ENCODE measurements around the gene ELL2. TPM values are rescaled to one million over a fixed set of nuclear protein-coding genes. Genes with fewer than 3 reads are reported as not detected.

The ELL2 gene
- total and polyA plus RNA-seq, 2 of the 13 experiments (the other 11 are each of a cell fraction or from before 2014, with no cell fraction given), result 78.9 to 97.1 TPM

DNA sequence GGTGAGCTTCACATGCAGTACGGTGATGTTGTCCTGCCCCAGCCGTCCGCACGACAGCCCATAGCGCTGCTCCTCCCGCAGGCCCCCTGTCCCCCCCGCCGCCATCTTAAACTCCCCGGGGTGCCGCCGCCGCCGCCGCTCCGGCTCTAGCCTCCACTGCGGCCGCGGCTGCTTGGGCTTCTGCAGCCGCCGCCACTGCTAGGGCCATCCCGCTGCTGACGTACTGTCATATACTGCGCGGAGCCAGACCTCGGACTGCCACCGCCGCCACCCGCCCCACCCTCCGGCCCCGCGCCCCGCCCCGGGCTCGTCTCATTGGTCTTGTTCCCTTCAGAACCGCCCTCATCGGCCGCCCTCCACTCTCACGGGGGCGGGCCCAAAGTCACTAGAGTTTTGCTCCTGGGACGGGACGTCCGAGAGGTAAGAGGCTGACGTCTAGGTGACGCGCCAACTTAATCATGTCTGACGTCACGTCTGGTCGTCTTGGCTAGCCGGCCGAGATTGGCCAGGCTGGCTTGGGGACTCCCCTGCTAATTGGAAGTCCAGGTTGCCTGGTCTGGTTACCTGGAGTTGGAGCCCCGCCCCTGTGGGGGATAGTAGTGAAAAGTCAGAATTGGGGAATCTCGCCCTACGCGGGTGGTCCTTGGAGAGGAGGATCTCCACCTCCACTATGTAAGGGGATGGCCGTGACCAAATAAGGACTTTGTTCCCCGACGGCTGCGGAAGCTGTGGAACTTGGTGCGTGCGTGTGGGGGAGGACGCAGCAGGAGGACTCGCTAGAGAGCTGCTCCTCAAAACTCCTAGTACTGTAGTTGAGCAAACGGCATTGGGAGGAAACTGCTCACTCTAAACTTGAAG, at the start of gene ELL2 (continued):
- TF ChIP-seq ZNF451 (CRISPR knock-in tag; IDR thresholded peaks at IDR 0.05), result 0 out of 2 replicates have a peak, but pooled peaks have one; percentile 30
- peak; percentile 77 for TF ChIP-seq ZNF605 (CRISPR knock-in tag; IDR thresholded peaks at IDR 0.05)
- TF ChIP-seq, protein P1, sequence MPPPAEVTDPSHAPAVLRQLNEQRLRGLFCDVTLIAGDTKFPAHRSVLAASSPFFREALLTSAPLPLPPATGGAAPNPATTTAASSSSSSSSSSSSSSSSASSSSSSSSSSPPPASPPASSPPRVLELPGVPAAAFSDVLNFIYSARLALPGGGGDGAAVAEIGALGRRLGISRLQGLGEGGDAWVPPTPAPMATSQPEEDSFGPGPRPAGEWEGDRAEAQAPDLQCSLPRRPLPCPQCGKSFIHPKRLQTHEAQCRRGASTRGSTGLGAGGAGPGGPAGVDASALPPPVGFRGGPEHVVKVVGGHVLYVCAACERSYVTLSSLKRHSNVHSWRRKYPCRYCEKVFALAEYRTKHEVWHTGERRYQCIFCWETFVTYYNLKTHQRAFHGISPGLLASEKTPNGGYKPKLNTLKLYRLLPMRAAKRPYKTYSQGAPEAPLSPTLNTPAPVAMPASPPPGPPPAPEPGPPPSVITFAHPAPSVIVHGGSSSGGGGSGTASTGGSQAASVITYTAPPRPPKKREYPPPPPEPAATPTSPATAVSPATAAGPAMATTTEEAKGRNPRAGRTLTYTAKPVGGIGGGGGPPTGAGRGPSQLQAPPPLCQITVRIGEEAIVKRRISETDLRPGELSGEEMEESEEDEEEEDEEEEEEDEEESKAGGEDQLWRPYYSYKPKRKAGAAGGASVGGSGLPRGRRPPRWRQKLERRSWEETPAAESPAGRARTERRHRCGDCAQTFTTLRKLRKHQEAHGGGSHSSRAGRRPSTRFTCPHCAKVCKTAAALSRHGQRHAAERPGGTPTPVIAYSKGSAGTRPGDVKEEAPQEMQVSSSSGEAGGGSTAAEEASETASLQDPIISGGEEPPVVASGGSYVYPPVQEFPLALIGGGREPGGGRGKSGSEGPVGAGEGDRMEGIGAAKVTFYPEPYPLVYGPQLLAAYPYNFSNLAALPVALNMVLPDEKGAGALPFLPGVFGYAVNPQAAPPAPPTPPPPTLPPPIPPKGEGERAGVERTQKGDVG (CRISPR knock-in tag; IDR thresholded peaks at IDR 0.05; ENCODE audit: borderline replicate concordance), result no peak
- TF ChIP-seq, protein P2, sequence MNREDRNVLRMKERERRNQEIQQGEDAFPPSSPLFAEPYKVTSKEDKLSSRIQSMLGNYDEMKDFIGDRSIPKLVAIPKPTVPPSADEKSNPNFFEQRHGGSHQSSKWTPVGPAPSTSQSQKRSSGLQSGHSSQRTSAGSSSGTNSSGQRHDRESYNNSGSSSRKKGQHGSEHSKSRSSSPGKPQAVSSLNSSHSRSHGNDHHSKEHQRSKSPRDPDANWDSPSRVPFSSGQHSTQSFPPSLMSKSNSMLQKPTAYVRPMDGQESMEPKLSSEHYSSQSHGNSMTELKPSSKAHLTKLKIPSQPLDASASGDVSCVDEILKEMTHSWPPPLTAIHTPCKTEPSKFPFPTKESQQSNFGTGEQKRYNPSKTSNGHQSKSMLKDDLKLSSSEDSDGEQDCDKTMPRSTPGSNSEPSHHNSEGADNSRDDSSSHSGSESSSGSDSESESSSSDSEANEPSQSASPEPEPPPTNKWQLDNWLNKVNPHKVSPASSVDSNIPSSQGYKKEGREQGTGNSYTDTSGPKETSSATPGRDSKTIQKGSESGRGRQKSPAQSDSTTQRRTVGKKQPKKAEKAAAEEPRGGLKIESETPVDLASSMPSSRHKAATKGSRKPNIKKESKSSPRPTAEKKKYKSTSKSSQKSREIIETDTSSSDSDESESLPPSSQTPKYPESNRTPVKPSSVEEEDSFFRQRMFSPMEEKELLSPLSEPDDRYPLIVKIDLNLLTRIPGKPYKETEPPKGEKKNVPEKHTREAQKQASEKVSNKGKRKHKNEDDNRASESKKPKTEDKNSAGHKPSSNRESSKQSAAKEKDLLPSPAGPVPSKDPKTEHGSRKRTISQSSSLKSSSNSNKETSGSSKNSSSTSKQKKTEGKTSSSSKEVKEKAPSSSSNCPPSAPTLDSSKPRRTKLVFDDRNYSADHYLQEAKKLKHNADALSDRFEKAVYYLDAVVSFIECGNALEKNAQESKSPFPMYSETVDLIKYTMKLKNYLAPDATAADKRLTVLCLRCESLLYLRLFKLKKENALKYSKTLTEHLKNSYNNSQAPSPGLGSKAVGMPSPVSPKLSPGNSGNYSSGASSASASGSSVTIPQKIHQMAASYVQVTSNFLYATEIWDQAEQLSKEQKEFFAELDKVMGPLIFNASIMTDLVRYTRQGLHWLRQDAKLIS (CRISPR knock-in tag; IDR thresholded peaks at IDR 0.05), result 0 out of 2 replicates have a peak, but pooled peaks have one; percentile 27
- 0 out of 2 replicates have a peak, but pooled peaks have one; percentile 57 for TF ChIP-seq CHD4 (IDR thresholded peaks at IDR 0.05; ENCODE audit: borderline replicate concordance, low read length)
- TF ChIP-seq, protein P3, sequence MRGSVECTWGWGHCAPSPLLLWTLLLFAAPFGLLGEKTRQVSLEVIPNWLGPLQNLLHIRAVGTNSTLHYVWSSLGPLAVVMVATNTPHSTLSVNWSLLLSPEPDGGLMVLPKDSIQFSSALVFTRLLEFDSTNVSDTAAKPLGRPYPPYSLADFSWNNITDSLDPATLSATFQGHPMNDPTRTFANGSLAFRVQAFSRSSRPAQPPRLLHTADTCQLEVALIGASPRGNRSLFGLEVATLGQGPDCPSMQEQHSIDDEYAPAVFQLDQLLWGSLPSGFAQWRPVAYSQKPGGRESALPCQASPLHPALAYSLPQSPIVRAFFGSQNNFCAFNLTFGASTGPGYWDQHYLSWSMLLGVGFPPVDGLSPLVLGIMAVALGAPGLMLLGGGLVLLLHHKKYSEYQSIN (CRISPR knock-in tag; IDR thresholded peaks at IDR 0.05; ENCODE audit: borderline replicate concordance), result no peak
- TF ChIP-seq ZNF350 (CRISPR knock-in tag; IDR thresholded peaks at IDR 0.05; ENCODE audit: borderline replicate concordance, low read depth), result peak; percentile 72
- TF ChIP-seq ZFAT (CRISPR knock-in tag; conservative IDR thresholded peaks at IDR 0.05), result no peak
- peak; percentile 75 for TF ChIP-seq ARNT2 (CRISPR knock-in tag; IDR thresholded peaks at IDR 0.05; ENCODE audit: low read depth)
- TF ChIP-seq, protein P4, sequence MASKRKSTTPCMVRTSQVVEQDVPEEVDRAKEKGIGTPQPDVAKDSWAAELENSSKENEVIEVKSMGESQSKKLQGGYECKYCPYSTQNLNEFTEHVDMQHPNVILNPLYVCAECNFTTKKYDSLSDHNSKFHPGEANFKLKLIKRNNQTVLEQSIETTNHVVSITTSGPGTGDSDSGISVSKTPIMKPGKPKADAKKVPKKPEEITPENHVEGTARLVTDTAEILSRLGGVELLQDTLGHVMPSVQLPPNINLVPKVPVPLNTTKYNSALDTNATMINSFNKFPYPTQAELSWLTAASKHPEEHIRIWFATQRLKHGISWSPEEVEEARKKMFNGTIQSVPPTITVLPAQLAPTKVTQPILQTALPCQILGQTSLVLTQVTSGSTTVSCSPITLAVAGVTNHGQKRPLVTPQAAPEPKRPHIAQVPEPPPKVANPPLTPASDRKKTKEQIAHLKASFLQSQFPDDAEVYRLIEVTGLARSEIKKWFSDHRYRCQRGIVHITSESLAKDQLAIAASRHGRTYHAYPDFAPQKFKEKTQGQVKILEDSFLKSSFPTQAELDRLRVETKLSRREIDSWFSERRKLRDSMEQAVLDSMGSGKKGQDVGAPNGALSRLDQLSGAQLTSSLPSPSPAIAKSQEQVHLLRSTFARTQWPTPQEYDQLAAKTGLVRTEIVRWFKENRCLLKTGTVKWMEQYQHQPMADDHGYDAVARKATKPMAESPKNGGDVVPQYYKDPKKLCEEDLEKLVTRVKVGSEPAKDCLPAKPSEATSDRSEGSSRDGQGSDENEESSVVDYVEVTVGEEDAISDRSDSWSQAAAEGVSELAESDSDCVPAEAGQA (IDR thresholded peaks at IDR 0.05; ENCODE audit: low read depth), result peak; percentile 99
- TF ChIP-seq, protein P4 (CRISPR knock-in tag; IDR thresholded peaks at IDR 0.05; ENCODE audit: borderline replicate concordance), result no peak
- peak; percentile 92 for TF ChIP-seq ZMYM4 (CRISPR knock-in tag; IDR thresholded peaks at IDR 0.05)
- TF ChIP-seq STAG1 (CRISPR knock-in tag; IDR thresholded peaks at IDR 0.05), result peak; percentile 15; the same call in 1 of the 2 replicates

Measured in HepG2 (cell line).